Measurements from ENCODE around the gene ITM2C.

ITM2C gene

GRCh38 chr2:230871361-230872150, 6.8 kb downstream of the ITM2C start:
- Histone ChIP-seq H3K4me3 (no peak overlapping the region), H3K27ac (peak overlapping the region in 1 of 21 experiments; percentile 61)

GRCh38 chr2:230872151-230872967, 7.6 kb downstream of the ITM2C start:
- H3K4me3 ChIP-seq: no peak overlapping the region
- H3K27ac ChIP-seq: no peak overlapping the region

GRCh38 chr2:230872968-230873660, 8.4 kb downstream of the ITM2C start:
- Histone ChIP-seq H3K4me3 (no peak overlapping the region), H3K27ac (peak overlapping the region in 1 of 21 experiments; percentile 35)

GRCh38 chr2:230873661-230874401, 9.1 kb downstream of the ITM2C start:
- peak overlapping the region in 1 of 21 experiments; percentile 47 for H3K27ac ChIP-seq

GRCh38 chr2:230874456-230874855, 9.7 kb downstream of the ITM2C start:
- Histone ChIP-seq H3K27ac (peak overlapping the region in 1 of 21 experiments; percentile 47), H3K4me3 (no peak overlapping the region)

More at GRCh38 chr2:230873661-230874401, 9.1 kb downstream of the ITM2C start:
- no peak overlapping the region for H3K4me3 ChIP-seq

GRCh38 chr2:230874876-230875275, 10.1 kb downstream of the ITM2C start:
- no peak overlapping the region for H3K27ac ChIP-seq
- no peak overlapping the region for H3K4me3 ChIP-seq

GRCh38 chr2:230875347-230876315, 10.9 kb downstream of the ITM2C start:
- no peak overlapping the region for H3K4me3 ChIP-seq
- no peak overlapping the region for H3K27ac ChIP-seq

- Histone ChIP-seq H3K27ac (peak overlapping the region in 4 of 21 experiments; percentile 5 to 61 (median 20)), H3K4me3 (no peak overlapping the region)
Observed at GRCh38 chr2:230877116-230877758, 12.5 kb downstream of the ITM2C start.

GRCh38 chr2:230877759-230878598, 13.2 kb downstream of the ITM2C start:
- H3K4me3 ChIP-seq: no peak overlapping the region
- peak overlapping the region in 3 of 21 experiments; percentile 12 to 61 (median 42) for H3K27ac ChIP-seq

- Histone ChIP-seq H3K27ac (peak overlapping the region in 2 of 21 experiments; percentile 12 to 42), H3K4me3 (no peak overlapping the region)
Observed at GRCh38 chr2:230878599-230879188, 14.0 kb downstream of the ITM2C start.

GRCh38 chr2:230879271-230879882, 14.6 kb downstream of the ITM2C start:
- Histone ChIP-seq H3K4me3 (no peak overlapping the region), H3K27ac (no peak overlapping the region)

GRCh38 chr2:230879891-230880290, 15.1 kb downstream of the ITM2C start:
- Histone ChIP-seq H3K27ac (no peak overlapping the region), H3K4me3 (no peak overlapping the region)

- Histone ChIP-seq H3K4me3 (no peak overlapping the region), H3K27ac (no peak overlapping the region)
Observed at GRCh38 chr2:230881840-230882239, 17.1 kb downstream of the ITM2C start.

- H3K27ac ChIP-seq: no peak overlapping the region
- no peak overlapping the region for H3K4me3 ChIP-seq
Observed at GRCh38 chr2:230885463-230886130, 20.9 kb downstream of the ITM2C start.

- H3K27ac ChIP-seq: no peak overlapping the region
- H3K4me3 ChIP-seq: no peak overlapping the region
Observed at GRCh38 chr2:230886206-230886605, 21.5 kb downstream of the ITM2C start.

- H3K27ac ChIP-seq: no peak overlapping the region
- no peak overlapping the region for H3K4me3 ChIP-seq
Observed at GRCh38 chr2:230886671-230887071, 21.9 kb downstream of the ITM2C start.
